ENCODE measurements around the gene RNF182.
"Not testable (repeated sequence)": the region's sequence is repeated elsewhere in the genome, so short reads cannot be mapped to it uniquely, and the experiment has no call there.

The RNF182 gene

DNA sequence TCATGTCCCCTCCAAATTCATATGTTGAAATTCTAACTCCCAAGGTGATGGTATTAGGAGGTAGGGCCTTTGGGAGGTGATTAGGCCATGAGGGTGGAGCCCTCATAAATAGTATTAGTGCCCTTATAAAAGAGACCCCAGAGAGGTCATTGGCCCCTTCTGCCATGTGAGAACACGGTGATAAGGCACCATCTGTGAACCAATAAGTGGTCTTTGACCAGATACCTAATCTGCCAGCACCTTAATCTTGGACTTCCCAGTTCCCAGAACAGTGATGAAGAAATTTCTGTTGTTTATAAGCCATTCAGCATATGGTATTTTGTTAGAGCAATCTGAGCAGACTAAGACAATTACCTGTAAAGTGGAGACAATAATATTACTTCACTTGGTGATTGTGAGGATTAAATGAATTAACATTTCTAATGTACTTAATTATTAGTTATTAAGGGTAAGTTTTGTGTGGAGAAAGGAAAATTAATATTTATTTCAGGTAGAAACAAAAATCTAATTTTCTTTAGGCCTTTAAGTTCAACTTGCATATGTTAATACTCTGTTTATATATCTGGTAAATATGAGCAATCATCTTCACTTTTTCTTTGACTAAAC lies 7.1 kb downstream of the RNF182 start:
- no peak for DNase-seq (ENCODE audit: low read depth)
- H3K4me3 ChIP-seq (ENCODE audit: low read depth, low read length) = no peak overlapping the region
- in situ Hi-C loops (cut with HindIII; ENCODE audit: low sequenced_read_pairs) = no loop called here
- TF ChIP-seq, protein P1, sequence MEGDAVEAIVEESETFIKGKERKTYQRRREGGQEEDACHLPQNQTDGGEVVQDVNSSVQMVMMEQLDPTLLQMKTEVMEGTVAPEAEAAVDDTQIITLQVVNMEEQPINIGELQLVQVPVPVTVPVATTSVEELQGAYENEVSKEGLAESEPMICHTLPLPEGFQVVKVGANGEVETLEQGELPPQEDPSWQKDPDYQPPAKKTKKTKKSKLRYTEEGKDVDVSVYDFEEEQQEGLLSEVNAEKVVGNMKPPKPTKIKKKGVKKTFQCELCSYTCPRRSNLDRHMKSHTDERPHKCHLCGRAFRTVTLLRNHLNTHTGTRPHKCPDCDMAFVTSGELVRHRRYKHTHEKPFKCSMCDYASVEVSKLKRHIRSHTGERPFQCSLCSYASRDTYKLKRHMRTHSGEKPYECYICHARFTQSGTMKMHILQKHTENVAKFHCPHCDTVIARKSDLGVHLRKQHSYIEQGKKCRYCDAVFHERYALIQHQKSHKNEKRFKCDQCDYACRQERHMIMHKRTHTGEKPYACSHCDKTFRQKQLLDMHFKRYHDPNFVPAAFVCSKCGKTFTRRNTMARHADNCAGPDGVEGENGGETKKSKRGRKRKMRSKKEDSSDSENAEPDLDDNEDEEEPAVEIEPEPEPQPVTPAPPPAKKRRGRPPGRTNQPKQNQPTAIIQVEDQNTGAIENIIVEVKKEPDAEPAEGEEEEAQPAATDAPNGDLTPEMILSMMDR (IDR thresholded peaks at IDR 0.05; ENCODE audit: low read depth, low read length, missing control alignments) = no peak

DNA sequence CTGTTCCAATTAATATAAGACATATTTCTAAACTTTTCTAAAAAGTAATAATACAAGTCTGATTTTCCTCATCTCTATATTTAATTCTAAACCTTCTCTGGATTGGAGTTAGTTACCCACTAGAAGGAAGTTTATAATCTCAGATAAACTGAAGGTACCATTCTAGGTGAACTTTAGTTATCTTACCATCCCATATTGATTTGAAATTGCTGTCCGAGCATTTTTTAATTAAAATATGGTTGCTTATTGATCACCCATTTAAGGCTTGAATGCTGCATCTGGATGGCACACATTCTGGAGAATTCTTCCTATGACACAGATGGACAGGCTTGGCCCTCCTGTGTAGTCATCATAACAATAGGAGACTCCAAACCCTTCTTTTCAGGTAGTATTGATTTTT lies 8.0 kb downstream of the RNF182 start:
- no peak for DNase-seq (ENCODE audit: low read depth)
- TF ChIP-seq, protein P1 (IDR thresholded peaks at IDR 0.05; ENCODE audit: low read depth, low read length, missing control alignments) = no peak
- in situ Hi-C loops (cut with HindIII; ENCODE audit: low sequenced_read_pairs) = no loop called here
- H3K4me3 ChIP-seq (ENCODE audit: low read depth, low read length) = no peak overlapping the region

GRCh38 chr6:13934721-13935120 lies 10.0 kb downstream of the RNF182 start:
- TF ChIP-seq, protein P1 (IDR thresholded peaks at IDR 0.05; ENCODE audit: low read depth, low read length, missing control alignments) = no peak
- DNase-seq (ENCODE audit: low read depth) = no peak
- in situ Hi-C loops (cut with HindIII; ENCODE audit: low sequenced_read_pairs) = no loop called here
- no peak overlapping the region for H3K4me3 ChIP-seq (ENCODE audit: low read depth, low read length)

DNA sequence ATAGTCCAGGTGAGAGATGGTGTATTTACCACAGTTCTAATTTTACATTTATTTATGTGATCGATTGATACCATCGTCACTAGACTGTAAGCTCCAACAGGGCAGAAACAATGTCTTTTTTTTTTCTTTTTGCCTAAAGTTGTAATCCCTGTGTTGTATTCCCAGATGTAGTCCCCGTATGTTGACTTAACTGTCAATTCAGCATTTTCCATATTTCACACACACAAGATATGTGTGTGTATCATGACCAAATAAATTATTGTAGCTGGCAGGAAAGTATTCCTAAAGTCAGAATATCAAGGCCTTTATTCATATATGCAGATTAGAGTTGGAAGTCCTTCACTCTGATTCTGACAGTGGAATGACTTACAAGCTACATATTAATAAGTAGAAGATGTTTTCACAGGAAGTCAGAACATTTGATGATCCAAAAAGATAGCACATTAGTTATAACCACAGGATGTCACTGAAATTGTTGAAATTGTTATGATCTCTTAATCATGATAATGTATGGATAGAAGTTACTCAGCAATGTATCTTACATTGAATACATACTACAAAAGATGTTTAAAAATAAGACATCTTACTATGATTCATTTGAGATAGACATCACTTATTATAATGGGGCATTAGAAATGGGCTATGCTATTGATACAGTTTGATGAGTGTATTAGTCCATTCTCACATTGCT lies 10.6 kb downstream of the RNF182 start:
- H3K4me3 ChIP-seq (ENCODE audit: low read depth, low read length) = no peak overlapping the region
- in situ Hi-C loops (cut with HindIII; ENCODE audit: low sequenced_read_pairs) = no loop called here
- TF ChIP-seq, protein P1 (IDR thresholded peaks at IDR 0.05; ENCODE audit: low read depth, low read length, missing control alignments) = no peak
- no peak for DNase-seq (ENCODE audit: low read depth)

DNA sequence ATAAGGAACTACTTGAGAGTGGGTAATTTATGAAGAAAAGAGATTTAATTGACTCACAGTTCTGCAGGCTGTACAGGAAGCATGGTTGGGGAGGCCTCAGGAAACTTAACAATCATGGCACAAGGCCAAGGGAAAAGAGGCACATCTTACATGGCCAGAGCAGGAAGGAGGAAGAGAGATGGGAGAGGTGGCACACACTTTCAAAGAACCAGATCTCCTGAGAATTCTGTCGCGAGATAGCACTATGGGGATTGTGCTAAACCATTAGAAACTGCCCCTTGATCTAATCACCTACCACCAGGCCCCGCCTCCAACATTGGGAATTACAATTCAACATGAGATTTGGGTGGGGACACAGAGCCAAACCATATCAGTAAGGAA lies 11.1 kb downstream of the RNF182 start:
- H3K4me3 ChIP-seq (ENCODE audit: low read depth, low read length); DNase-seq (ENCODE audit: low read depth); in situ Hi-C loops (cut with HindIII; ENCODE audit: low sequenced_read_pairs): not testable (repeated sequence)

DNA sequence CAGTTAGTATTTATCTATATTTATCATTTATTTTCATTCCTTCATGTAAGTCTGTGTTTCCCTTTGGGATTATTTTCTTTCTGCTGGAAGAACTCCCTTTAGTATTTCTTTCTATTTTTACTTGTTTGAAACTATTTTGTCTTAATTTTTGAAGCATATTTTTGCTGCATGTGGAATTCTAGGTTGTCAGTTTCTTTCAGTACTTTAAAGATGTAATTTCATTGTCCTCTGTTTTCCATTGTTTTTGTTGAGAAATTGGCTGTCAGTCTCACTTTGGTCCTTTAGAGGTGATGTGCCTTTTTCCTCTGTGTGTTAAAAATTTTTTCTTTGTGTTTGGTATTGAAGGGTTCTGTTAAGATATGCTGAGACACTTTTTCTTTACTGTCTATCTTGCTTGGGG lies 17.1 kb downstream of the RNF182 start:
- no peak for DNase-seq (ENCODE audit: low read depth)
- TF ChIP-seq, protein P1 (IDR thresholded peaks at IDR 0.05; ENCODE audit: low read depth, low read length, missing control alignments) = no peak
- in situ Hi-C loops (cut with HindIII; ENCODE audit: low sequenced_read_pairs) = no loop called here
- no peak overlapping the region for H3K4me3 ChIP-seq (ENCODE audit: low read depth, low read length)

DNA sequence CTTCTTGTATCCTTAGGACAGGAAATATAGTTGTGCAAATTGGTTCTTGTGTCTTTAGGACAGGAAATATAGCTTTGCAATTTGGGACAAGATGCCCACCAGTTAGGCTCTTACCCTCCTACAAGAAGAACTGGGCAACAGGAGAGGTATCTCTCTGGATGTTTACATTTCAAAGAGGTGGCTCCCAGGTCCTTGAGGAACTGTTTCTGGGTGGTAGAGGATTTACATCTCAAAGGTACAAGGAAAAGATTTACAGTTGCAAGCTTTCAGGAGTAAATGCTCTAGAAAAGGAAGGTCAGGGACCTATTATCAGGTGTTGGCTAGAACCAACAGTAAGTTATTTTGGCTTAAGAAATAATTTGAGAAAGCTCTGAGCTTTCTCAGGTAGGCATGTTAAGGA lies 19.2 kb downstream of the RNF182 start:
- TF ChIP-seq, protein P1 (IDR thresholded peaks at IDR 0.05; ENCODE audit: low read depth, low read length, missing control alignments) = no peak
- no peak overlapping the region for H3K4me3 ChIP-seq (ENCODE audit: low read depth, low read length)
- DNase-seq (ENCODE audit: low read depth) = no peak
- in situ Hi-C loops (cut with HindIII; ENCODE audit: low sequenced_read_pairs) = no loop called here

All from astrocyte of the cerebellum (primary cell).